Neural cell (in vitro differentiated cells): ENCODE measurements around the gene SLC19A1.

ENCODE experiments used
- EZH2 ChIP-seq: fragments of 200-600, 300-800 bp; shearing (Covaris generic), sonication (generic); IDR thresholded peaks from 2 replicates; pipeline ENCODE4 v1.6.1; 2014; ENCODE audit warnings: antibody characterized with exemption, low read length, borderline replicate concordance, mild to moderate bottlenecking; ENCODE audit not compliant: insufficient read depth, poor library complexity, severe bottlenecking
- POLR2AphosphoS5 ChIP-seq: IDR thresholded peaks from 2 replicates; pipeline ENCODE4 v1.6.1; 2012
- TF ChIP-seq, protein P1 (sequence below): fragments of 450-650 bp; IDR thresholded peaks from 2 replicates; pipeline ENCODE4 v1.5.1; 2014; ENCODE audit warnings: antibody characterized with exemption, mild to moderate bottlenecking, moderate library complexity; ENCODE audit not compliant: poor library complexity, severe bottlenecking

DNA sequence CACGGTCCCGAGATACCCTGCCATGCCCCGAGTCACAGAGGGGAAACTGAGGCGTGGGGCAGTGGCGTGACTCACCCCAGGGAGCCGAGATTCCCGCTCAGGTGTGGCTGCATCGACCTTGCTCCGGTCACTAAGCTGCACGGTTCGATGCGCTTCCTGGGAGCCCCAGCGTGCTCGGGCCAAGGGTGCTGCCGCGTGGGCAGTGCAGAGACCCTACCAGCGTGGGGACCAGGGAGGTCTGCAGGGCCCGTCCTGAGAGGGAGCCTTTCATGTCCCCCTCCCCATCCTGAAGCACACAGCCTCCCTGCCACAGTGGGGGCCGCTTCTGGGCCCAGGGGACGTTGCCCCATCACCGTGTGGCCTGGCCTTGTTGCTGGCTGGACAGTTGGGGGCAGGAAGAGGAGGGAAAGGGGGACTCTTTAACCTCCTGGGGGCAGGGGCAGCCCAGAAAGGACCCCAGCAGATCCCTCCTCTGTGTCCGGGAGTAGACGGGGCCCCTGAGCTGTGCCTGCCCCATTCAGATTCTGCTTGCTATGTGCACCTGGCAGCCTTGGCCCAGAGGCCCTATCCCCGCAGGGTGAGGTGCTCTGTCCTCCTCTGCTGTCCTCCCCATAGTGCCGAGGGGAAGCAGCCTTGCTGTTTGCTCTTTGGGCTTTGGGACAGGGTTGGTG, 84.9 kb downstream of the SLC19A1 start:
- TF ChIP-seq, protein P1, sequence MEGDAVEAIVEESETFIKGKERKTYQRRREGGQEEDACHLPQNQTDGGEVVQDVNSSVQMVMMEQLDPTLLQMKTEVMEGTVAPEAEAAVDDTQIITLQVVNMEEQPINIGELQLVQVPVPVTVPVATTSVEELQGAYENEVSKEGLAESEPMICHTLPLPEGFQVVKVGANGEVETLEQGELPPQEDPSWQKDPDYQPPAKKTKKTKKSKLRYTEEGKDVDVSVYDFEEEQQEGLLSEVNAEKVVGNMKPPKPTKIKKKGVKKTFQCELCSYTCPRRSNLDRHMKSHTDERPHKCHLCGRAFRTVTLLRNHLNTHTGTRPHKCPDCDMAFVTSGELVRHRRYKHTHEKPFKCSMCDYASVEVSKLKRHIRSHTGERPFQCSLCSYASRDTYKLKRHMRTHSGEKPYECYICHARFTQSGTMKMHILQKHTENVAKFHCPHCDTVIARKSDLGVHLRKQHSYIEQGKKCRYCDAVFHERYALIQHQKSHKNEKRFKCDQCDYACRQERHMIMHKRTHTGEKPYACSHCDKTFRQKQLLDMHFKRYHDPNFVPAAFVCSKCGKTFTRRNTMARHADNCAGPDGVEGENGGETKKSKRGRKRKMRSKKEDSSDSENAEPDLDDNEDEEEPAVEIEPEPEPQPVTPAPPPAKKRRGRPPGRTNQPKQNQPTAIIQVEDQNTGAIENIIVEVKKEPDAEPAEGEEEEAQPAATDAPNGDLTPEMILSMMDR = no peak
- TF ChIP-seq POLR2AphosphoS5 (no peak), EZH2 (no peak)
